H9 (cell line): Measurements from ENCODE around the gene EPYC. TPM values are rescaled to one million over a fixed set of nuclear protein-coding genes. Genes with fewer than 3 reads are reported as not detected.

Experiments used
- DNase-seq: peaks from one replicate; pipeline ENCODE4 v3.0.0-alpha.2; 2017
- H2AFZ ChIP-seq: one replicate; pipeline ENCODE4 v1.6.1; 2013; ENCODE audit warnings: mild to moderate bottlenecking, low read length, control low read depth, moderate library complexity
- H2AK5ac ChIP-seq: 2 replicates; pipeline ENCODE4 v1.6.1; 2013; ENCODE audit warnings: low read length, control low read depth, mixed read lengths; ENCODE audit not compliant: insufficient read length
- H2BK120ac ChIP-seq: one replicate; pipeline ENCODE4 v1.6.1; 2013; ENCODE audit warnings: low read depth, mild to moderate bottlenecking, low read length, control low read depth, inconsistent platforms; ENCODE audit not compliant: poor library complexity, severe bottlenecking
- H2BK12ac ChIP-seq: 2 replicates; pipeline ENCODE4 v1.6.1; 2013; ENCODE audit warnings: low read length, control low read depth, mixed read lengths, low read depth; ENCODE audit not compliant: insufficient read length
- H2BK15ac ChIP-seq: 2 replicates; pipeline ENCODE4 v1.6.1; 2013; ENCODE audit warnings: low read depth, low read length, control low read depth
- H2BK20ac ChIP-seq: one replicate; pipeline ENCODE4 v1.6.1; 2013; ENCODE audit warnings: low read depth, mild to moderate bottlenecking, low read length, control low read depth, inconsistent platforms; ENCODE audit not compliant: poor library complexity, severe bottlenecking
- H2BK5ac ChIP-seq: 2 replicates; pipeline ENCODE4 v1.6.1; 2013; ENCODE audit warnings: low read length, control low read depth, mixed read lengths; ENCODE audit not compliant: insufficient read length
- H3K14ac ChIP-seq: 2 replicates; pipeline ENCODE4 v1.6.1; 2013; ENCODE audit warnings: low read length, control low read depth; ENCODE audit not compliant: insufficient read depth
- H3K18ac ChIP-seq: 2 replicates; pipeline ENCODE4 v1.6.1; 2013; ENCODE audit warnings: low read depth, mild to moderate bottlenecking, mixed read lengths, low read length, control low read depth; ENCODE audit not compliant: insufficient read length
- H3K23ac ChIP-seq: 2 replicates; pipeline ENCODE4 v1.6.1; 2013; ENCODE audit warnings: low read length, control low read depth, mixed read lengths, low read depth; ENCODE audit not compliant: insufficient read length
- H3K23me2 ChIP-seq: 2 replicates; pipeline ENCODE4 v1.6.1; 2013; ENCODE audit warnings: low read depth, mild to moderate bottlenecking, mixed read lengths, low read length, control low read depth; ENCODE audit not compliant: insufficient read length, poor library complexity, severe bottlenecking
- H3K27ac ChIP-seq: 2 replicates; pipeline ENCODE4 v1.5.1; 2013; ENCODE audit warnings: low read length, control low read depth, mixed read lengths, low read depth; ENCODE audit not compliant: insufficient read length
- H3K27me3 ChIP-seq: 2 replicates; pipeline ENCODE4 v1.6.1; 2013; ENCODE audit warnings: low read length, control low read depth, inconsistent platforms; ENCODE audit not compliant: insufficient read depth
- H3K4ac ChIP-seq: 2 replicates; pipeline ENCODE4 v1.6.1; 2013; ENCODE audit warnings: low read depth, mild to moderate bottlenecking, control low read depth, inconsistent platforms, low read length, moderate library complexity
- H3K4me1 ChIP-seq: 2 replicates; pipeline ENCODE4 v1.6.1; 2013; ENCODE audit warnings: low read length, control low read depth, inconsistent platforms; ENCODE audit not compliant: insufficient read depth
- H3K4me2 ChIP-seq: 2 replicates; pipeline ENCODE4 v1.6.1; 2013; ENCODE audit warnings: low read length, control low read depth, mixed read lengths; ENCODE audit not compliant: insufficient read length, insufficient read depth
- H3K56ac ChIP-seq: 2 replicates; pipeline ENCODE4 v1.6.1; 2013; ENCODE audit warnings: low read depth, mild to moderate bottlenecking, mixed read lengths, low read length, control low read depth; ENCODE audit not compliant: insufficient read length
- H3K79me1 ChIP-seq: 2 replicates; pipeline ENCODE4 v1.6.1; 2013; ENCODE audit warnings: low read depth, mild to moderate bottlenecking, moderate library complexity, low read length, control low read depth, inconsistent platforms; ENCODE audit not compliant: insufficient read depth, poor library complexity, severe bottlenecking
- H3K79me2 ChIP-seq: 2 replicates; pipeline ENCODE4 v1.6.1; 2013; ENCODE audit warnings: low read length, control low read depth, inconsistent platforms; ENCODE audit not compliant: insufficient read depth
- H3K9ac ChIP-seq: 2 replicates; pipeline ENCODE4 v1.6.1; 2013; ENCODE audit warnings: low read length, control low read depth, mixed read lengths; ENCODE audit not compliant: insufficient read length; ENCODE audit errors: extremely low read depth
- H3K9me3 ChIP-seq: one replicate; pipeline ENCODE4 v1.6.1; 2013; ENCODE audit warnings: low read depth, low read length, inconsistent platforms; ENCODE audit not compliant: control insufficient read depth
- H3T11ph ChIP-seq: one replicate; pipeline ENCODE4 v1.6.1; 2013; ENCODE audit warnings: mild to moderate bottlenecking, low read length, control low read depth, inconsistent platforms
- H4K20me1 ChIP-seq: one replicate; pipeline ENCODE4 v1.6.1; 2013; ENCODE audit not compliant: control insufficient read depth, insufficient read length, insufficient read depth
- H4K5ac ChIP-seq: 2 replicates; pipeline ENCODE4 v1.6.1; 2013; ENCODE audit warnings: low read depth, mild to moderate bottlenecking, mixed read lengths, low read length, control low read depth; ENCODE audit not compliant: insufficient read length
- H4K8ac ChIP-seq: replicated peaks from 2 replicates; pipeline ENCODE4 v1.6.1; 2013; ENCODE audit warnings: low read length, control low read depth, mixed read lengths, low read depth; ENCODE audit not compliant: insufficient read length
- H4K91ac ChIP-seq: 2 replicates; pipeline ENCODE4 v1.6.1; 2013; ENCODE audit warnings: low read depth, mild to moderate bottlenecking, moderate library complexity, mixed read lengths, low read length, control low read depth; ENCODE audit not compliant: insufficient read length
- H3K27ac Mint-ChIP-seq, 3 experiments: 2 replicates in 2 of 3; 3 replicates in 1 of 3; pipeline ENCODE4 v1.8.0; 2020 to 2021; ENCODE audit warnings: mixed read lengths in 3 of 3, mild to moderate bottlenecking in 1 of 3, moderate library complexity in 1 of 3
- H3K27me3 Mint-ChIP-seq: 2 replicates; pipeline ENCODE4 v1.8.0; 2021; ENCODE audit warnings: low read depth, mild to moderate bottlenecking, moderate library complexity, mixed read lengths
- H3K36me3 Mint-ChIP-seq, 3 experiments: 2 replicates in 2 of 3; 3 replicates in 1 of 3; pipeline ENCODE4 v1.8.0; 2020 to 2021; ENCODE audit warnings: low read depth in 3 of 3, mixed read lengths in 3 of 3; ENCODE audit not compliant: insufficient read depth in 1 of 3
- H3K4me1 Mint-ChIP-seq, 2 experiments: 2 replicates each; pipeline ENCODE4 v1.8.0; 2020; ENCODE audit warnings: mixed read lengths in 2 of 2
- H3K4me3 Mint-ChIP-seq, 2 experiments: 2 replicates in 1 of 2; 3 replicates in 1 of 2; pipeline ENCODE4 v1.8.0; 2020 to 2021; ENCODE audit warnings: mild to moderate bottlenecking in 2 of 2, mixed read lengths in 2 of 2, moderate library complexity in 1 of 2
- H3K9me3 Mint-ChIP-seq, 2 experiments: 2 replicates in 1 of 2; 3 replicates in 1 of 2; pipeline ENCODE4 v1.8.0; 2020; ENCODE audit warnings: mild to moderate bottlenecking in 2 of 2, mixed read lengths in 2 of 2, moderate library complexity in 1 of 2
- WGBS: extraction: QIAGEN DNeasy Blood & Tissue Kit; methylation state at CpG from one replicate; pipeline ENCODE4 v1.1.7; 2013; ENCODE audit warnings: missing lambda C conversion rate, low lambda C conversion rate, mixed read lengths; ENCODE audit not compliant: insufficient read length; ENCODE audit errors: extremely low coverage; 5-methylcytosine and 5-hydroxymethylcytosine counted together
- total RNA-seq: library from RNA; stranded (reverse); gene quantifications from 2 replicates; pipeline ENCODE4 v1.2.1, GENCODE V29; 2021
- TF ChIP-seq, protein P1 (sequence below): fragments of 200-600 bp; sonication (generic); conservative IDR thresholded peaks from 3 replicates; pipeline ENCODE4 v1.8.0; 2021; ENCODE audit warnings: antibody characterized with exemption, mild to moderate bottlenecking

The EPYC gene
- total RNA-seq, 1 experiment from 2014 or later = not detected

DNA sequence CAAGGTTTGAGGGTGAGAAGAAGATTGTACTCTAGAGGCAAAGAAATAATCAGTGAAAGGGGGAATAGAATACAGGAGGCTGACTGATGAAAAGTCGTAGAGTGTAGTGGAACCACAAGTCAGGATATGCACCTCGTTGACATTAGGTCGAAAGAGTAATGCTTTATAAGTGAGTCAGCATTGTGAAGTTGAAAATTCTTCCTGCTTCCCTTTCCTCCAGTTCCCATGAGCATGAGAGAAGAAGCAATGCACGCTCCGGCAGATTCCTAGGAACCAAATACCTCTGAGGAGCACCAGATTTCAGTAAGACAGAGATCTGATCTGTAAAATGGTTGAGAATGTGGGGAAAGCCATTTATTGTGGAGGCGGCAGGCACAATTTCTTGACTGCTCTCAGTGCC lies 66.3 kb downstream of the EPYC start:
- H3K79me1 ChIP-seq = no peaks in the 10 kb centered on the region
- H4K5ac ChIP-seq = no peak overlapping the region
- no peaks in the 10 kb centered on the region for H3K4me1 Mint-ChIP-seq
- no peak overlapping the region for H3T11ph ChIP-seq
- no peaks in the 10 kb centered on the region for H3K9me3 ChIP-seq
- H3K23ac ChIP-seq = no peak overlapping the region
- no peak overlapping the region for H2BK120ac ChIP-seq
- no peak overlapping the region for H4K91ac ChIP-seq
- H3K14ac ChIP-seq = no peak overlapping the region
- H3K27me3 ChIP-seq = no peaks in the 10 kb centered on the region
- H2AK5ac ChIP-seq = no peak overlapping the region
- TF ChIP-seq, protein P1, sequence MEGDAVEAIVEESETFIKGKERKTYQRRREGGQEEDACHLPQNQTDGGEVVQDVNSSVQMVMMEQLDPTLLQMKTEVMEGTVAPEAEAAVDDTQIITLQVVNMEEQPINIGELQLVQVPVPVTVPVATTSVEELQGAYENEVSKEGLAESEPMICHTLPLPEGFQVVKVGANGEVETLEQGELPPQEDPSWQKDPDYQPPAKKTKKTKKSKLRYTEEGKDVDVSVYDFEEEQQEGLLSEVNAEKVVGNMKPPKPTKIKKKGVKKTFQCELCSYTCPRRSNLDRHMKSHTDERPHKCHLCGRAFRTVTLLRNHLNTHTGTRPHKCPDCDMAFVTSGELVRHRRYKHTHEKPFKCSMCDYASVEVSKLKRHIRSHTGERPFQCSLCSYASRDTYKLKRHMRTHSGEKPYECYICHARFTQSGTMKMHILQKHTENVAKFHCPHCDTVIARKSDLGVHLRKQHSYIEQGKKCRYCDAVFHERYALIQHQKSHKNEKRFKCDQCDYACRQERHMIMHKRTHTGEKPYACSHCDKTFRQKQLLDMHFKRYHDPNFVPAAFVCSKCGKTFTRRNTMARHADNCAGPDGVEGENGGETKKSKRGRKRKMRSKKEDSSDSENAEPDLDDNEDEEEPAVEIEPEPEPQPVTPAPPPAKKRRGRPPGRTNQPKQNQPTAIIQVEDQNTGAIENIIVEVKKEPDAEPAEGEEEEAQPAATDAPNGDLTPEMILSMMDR = no peak
- no peak overlapping the region for H3K18ac ChIP-seq
- no peak overlapping the region for H3K27ac Mint-ChIP-seq
- no peak for DNase-seq
- H2BK20ac ChIP-seq = no peak overlapping the region
- no peak overlapping the region for H2BK5ac ChIP-seq
- H4K8ac ChIP-seq = no peak overlapping the region
- H2AFZ ChIP-seq = no peak overlapping the region
- no peak overlapping the region for H3K4me3 Mint-ChIP-seq
- H2BK12ac ChIP-seq = no peak overlapping the region
- no peaks in the 10 kb centered on the region for H3K4me1 ChIP-seq
- H3K79me2 ChIP-seq = no peaks in the 10 kb centered on the region
- no peak overlapping the region for H2BK15ac ChIP-seq
- no peaks in the 10 kb centered on the region for H3K27me3 Mint-ChIP-seq
- H3K27ac ChIP-seq = no peak overlapping the region
- H3K36me3 Mint-ChIP-seq = no peaks in the 10 kb centered on the region
- H3K4me2 ChIP-seq = no peak overlapping the region
- no peak overlapping the region for H3K9ac ChIP-seq
- no peaks in the 10 kb centered on the region for H3K23me2 ChIP-seq
- H3K4ac ChIP-seq = no peak overlapping the region
- no peaks in the 10 kb centered on the region for H4K20me1 ChIP-seq
- H3K56ac ChIP-seq = no peak overlapping the region
- H3K9me3 Mint-ChIP-seq = no peaks in the 10 kb centered on the region
- WGBS = no CpG with 5 or more reads among the region's 6 CpGs
